ENCODE results near the gene GRAMD2A.

The GRAMD2A gene

DNA sequence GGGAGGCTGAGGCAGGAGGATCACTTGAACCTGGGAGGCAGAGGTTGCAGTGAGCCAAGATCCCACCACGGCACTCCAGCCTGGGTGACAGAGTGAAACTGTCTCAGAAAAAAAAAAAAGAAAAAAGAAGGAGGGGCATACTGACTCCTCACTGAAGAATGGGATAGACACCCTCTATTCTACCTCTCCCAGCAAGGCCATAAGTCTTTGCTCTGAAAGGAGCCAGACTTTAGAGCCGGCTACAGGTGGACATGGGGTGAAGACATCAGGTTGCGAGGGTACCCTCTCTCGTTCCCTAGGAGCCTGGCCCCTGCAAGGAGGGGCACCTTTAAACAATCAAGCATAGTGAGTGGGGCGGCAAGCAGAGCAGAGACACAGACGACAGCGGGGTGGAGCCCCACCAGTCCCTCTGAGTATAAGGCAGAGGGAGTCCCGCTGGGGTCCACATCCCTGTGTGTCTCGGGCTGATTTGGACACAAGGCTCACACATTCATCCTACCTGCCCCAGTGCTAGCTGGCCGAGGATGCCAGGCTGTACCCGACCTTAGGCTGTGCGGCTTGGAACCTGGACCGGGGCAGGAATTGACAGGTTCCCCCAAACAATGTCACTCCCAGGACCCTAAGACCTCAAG is 1.1 kb downstream of the GRAMD2A start:
- no peak overlapping the region for H3K27ac ChIP-seq (ENCODE audit: extremely low read depth, low read depth, low read length)
- CTCF ChIA-PET = no interaction called here
- no peak overlapping the region for H3K4me3 ChIP-seq (ENCODE audit: low read depth, low read length)
- POLR2A ChIA-PET = no interaction called here
- peaks cover 24 to 35% of the 10 kb centered on the region in 2 experiments for H3K36me3 ChIP-seq (ENCODE audit: control insufficient read depth in 2 of 2, insufficient read depth in 1 of 2, low read length in 2 of 2)
- TF ChIP-seq ZNF600 (tag by site-specific recombination; IDR thresholded peaks at IDR 0.05) (peak; percentile 44; the same call in 1 of the 2 replicates), SCRT2 (tag by site-specific recombination; IDR thresholded peaks at IDR 0.05) (peak; percentile 23; the same call in 1 of the 2 replicates), ZFP37 (tag by site-specific recombination; IDR thresholded peaks at IDR 0.05) (no peak), MEIS1 (CRISPR knock-in tag; IDR thresholded peaks at IDR 0.05; ENCODE audit: borderline replicate concordance) (no peak), ZNF629 (tag by site-specific recombination; IDR thresholded peaks at IDR 0.05) (no peak), ZNF433 (tag by site-specific recombination; IDR thresholded peaks at IDR 0.05; ENCODE audit: low read depth) (no peak), GFI1B (tag by site-specific recombination; IDR thresholded peaks at IDR 0.05) (no peak)
- TF ChIP-seq, protein P1, sequence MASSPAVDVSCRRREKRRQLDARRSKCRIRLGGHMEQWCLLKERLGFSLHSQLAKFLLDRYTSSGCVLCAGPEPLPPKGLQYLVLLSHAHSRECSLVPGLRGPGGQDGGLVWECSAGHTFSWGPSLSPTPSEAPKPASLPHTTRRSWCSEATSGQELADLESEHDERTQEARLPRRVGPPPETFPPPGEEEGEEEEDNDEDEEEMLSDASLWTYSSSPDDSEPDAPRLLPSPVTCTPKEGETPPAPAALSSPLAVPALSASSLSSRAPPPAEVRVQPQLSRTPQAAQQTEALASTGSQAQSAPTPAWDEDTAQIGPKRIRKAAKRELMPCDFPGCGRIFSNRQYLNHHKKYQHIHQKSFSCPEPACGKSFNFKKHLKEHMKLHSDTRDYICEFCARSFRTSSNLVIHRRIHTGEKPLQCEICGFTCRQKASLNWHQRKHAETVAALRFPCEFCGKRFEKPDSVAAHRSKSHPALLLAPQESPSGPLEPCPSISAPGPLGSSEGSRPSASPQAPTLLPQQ (tag by site-specific recombination; IDR thresholded peaks at IDR 0.05) = no peak
- H3K9me3 ChIP-seq (ENCODE audit: control insufficient read depth, insufficient read depth, low read depth, low read length) = no peaks in the 10 kb centered on the region
- no peaks in the 10 kb centered on the region; the same call in 1 of the 2 replicates for H3K4me1 ChIP-seq (ENCODE audit: control insufficient read depth, insufficient read depth, low read length)

DNA sequence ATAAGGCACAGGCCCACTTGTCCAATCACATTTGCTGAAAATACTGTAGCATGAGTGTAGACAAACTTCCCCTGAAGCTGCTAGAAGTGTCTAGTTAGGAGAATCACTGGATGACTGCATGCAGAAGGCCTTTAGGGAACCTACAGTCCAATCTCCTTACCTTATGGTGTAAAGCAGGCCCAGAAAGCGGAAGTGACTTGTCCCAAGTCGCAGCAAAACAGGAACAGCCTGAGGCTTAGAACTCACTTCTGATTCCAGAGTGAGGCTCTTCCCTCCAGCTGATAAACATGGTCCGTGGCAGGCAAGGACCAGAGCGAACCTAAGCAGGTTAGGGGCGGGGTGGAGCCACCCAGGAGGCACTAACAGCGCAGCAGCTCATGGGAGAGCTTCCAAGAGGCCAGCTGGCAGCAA is 2.5 kb downstream of the GRAMD2A start:
- Histone ChIP-seq H3K4me3 (ENCODE audit: low read depth, low read length) (no peak overlapping the region), H3K27ac (ENCODE audit: extremely low read depth, low read depth, low read length) (no peak overlapping the region), H3K36me3 (ENCODE audit: control insufficient read depth in 2 of 2, insufficient read depth in 1 of 2, low read length in 2 of 2) (peaks cover 10 to 21% of the 10 kb centered on the region in 2 experiments), H3K4me1 (ENCODE audit: control insufficient read depth, insufficient read depth, low read length) (no peaks in the 10 kb centered on the region; the same call in 1 of the 2 replicates), H3K9me3 (ENCODE audit: control insufficient read depth, insufficient read depth, low read depth, low read length) (no peaks in the 10 kb centered on the region)
- ChIA-PET POLR2A (no interaction called here), CTCF (interaction anchor here (0.5 to 1.5 kb wide), 3 partner anchors 35 to 356 kb away, joined by 3 to 5 read pairs (median 3); no protein-coding TSS in a partner anchor)
- no peak for TF ChIP-seq ZBTB20 (tag by site-specific recombination; IDR thresholded peaks at IDR 0.05)
- peak; percentile 50; the same call in 1 of the 2 replicates for TF ChIP-seq ZNF341 (tag by site-specific recombination; IDR thresholded peaks at IDR 0.05; ENCODE audit: low read depth)

DNA sequence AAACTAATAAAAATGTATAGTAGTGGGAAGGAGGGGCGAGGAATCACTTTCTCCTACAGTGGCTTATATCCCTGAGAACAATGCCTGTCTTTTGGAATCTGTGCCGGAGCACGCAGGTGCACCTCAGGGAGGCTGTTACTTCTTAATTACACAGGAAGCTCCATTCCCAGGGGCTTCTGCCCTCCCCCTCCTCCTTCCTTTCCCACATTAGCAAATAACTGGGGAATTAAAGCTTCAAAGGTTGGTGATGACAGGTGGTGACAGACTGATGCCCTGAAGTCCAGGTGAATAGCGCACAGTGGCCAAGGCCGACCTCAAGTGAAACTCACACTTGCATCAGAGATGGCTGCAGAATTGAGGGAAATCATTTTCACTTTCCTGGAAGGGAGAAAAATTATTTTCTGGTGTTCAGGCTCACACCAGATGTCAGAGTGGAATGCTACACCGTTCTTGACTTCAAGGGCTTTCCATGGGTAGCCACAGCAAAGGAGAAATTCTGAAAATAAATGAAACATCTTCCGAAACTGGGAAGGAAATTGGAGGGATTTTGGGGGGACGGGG is 3.7 kb downstream of the GRAMD2A start:
- H3K27ac ChIP-seq (ENCODE audit: extremely low read depth, low read depth, low read length) = no peak overlapping the region
- peaks cover 3 to 9% of the 10 kb centered on the region in 2 experiments for H3K36me3 ChIP-seq (ENCODE audit: control insufficient read depth in 2 of 2, insufficient read depth in 1 of 2, low read length in 2 of 2)
- no peaks in the 10 kb centered on the region for H3K9me3 ChIP-seq (ENCODE audit: control insufficient read depth, insufficient read depth, low read depth, low read length)
- H3K4me1 ChIP-seq (ENCODE audit: control insufficient read depth, insufficient read depth, low read length) = no peaks in the 10 kb centered on the region; the same call in 1 of the 2 replicates
- no peak overlapping the region for H3K4me3 ChIP-seq (ENCODE audit: low read depth, low read length)
- ChIA-PET CTCF (interaction anchor here (0.5 to 1.5 kb wide), 5 partner anchors 17 to 451 kb away, joined by 3 read pairs; no protein-coding TSS in a partner anchor), POLR2A (interaction anchor here (1.4 kb wide), 1 partner anchor 37 kb away, joined by 5 read pairs; the partner anchor contains the start of gene PKM)
- TF ChIP-seq ZNF791 (tag by site-specific recombination; IDR thresholded peaks at IDR 0.05) = no peak
- TF ChIP-seq ZNF664 (tag by site-specific recombination; IDR thresholded peaks at IDR 0.05) = no peak
- TF ChIP-seq ZNF214 (tag by site-specific recombination; IDR thresholded peaks at IDR 0.05; ENCODE audit: borderline replicate concordance) = no peak
- peak; percentile 92 for TF ChIP-seq PRDM1 (tag by site-specific recombination; IDR thresholded peaks at IDR 0.05)
- TF ChIP-seq ZNF132 (tag by site-specific recombination; IDR thresholded peaks at IDR 0.05; ENCODE audit: borderline replicate concordance) = no peak
- no peak for TF ChIP-seq SCRT1 (tag by site-specific recombination; IDR thresholded peaks at IDR 0.05; ENCODE audit: borderline replicate concordance)
- no peak for TF ChIP-seq KLF10 (tag by site-specific recombination; IDR thresholded peaks at IDR 0.05)
- TF ChIP-seq ZNF341 (tag by site-specific recombination; IDR thresholded peaks at IDR 0.05; ENCODE audit: low read depth) = peak; percentile 31; the same call in 1 of the 2 replicates
- no peak for TF ChIP-seq ZNF658 (tag by site-specific recombination; IDR thresholded peaks at IDR 0.05)
- no peak for TF ChIP-seq ZNF792 (tag by site-specific recombination; IDR thresholded peaks at IDR 0.05)
- TF ChIP-seq ZNF140 (tag by site-specific recombination; IDR thresholded peaks at IDR 0.05) = no peak

Data from HEK293 (cell line).